ENCODE measurements around the gene ADAT1. TPM values are rescaled to one million over a fixed set of nuclear protein-coding genes. Genes with fewer than 3 reads are reported as not detected.

The ADAT1 gene
- total and polyA plus RNA-seq, 2 of the 8 experiments (the other 6 are each of a cell fraction or from before 2014, with no cell fraction given) = 30.7 to 44.7 TPM

GRCh38 chr16:75578212-75578611 is 44.9 kb downstream of the ADAT1 start:
- no peak for FAIRE-seq
- peaks cover 2 to 38% (median 25%) of the 10 kb centered on the region in 4 experiments; a peak in 7 of 8 replicates for H3K36me3 ChIP-seq (ENCODE audit: control insufficient read depth in 2 of 4, insufficient read depth in 4 of 4, low read length in 3 of 4)
- H3K56ac ChIP-seq (replicated peaks; ENCODE audit: insufficient read length, low read depth, low read length) = no peak overlapping the region
- no peak for TF ChIP-seq FOSL1 (IDR thresholded peaks at IDR 0.05; ENCODE audit: insufficient read depth, low read depth, low read length)
- TF ChIP-seq CEBPB (IDR thresholded peaks at IDR 0.05; ENCODE audit: low read depth, low read length) = no peak
- TF ChIP-seq YY1 (IDR thresholded peaks at IDR 0.05; ENCODE audit: low read depth, low read length) = no peak
- TF ChIP-seq EZH2 (IDR thresholded peaks at IDR 0.05; ENCODE audit: low read depth, low read length, severe bottlenecking) = no peak
- peaks cover 3% of the 10 kb centered on the region; the same call in 1 of the 2 replicates for H3K79me1 ChIP-seq (ENCODE audit: low read depth, low read length)
- H3K79me2 ChIP-seq (ENCODE audit: control insufficient read depth in 1 of 2, insufficient read depth in 2 of 2, low read length in 2 of 2) = no peaks in the 10 kb centered on the region
- CTCF ChIA-PET (ENCODE audit: partially characterized antibody) = interaction anchor here (1.2 kb wide), 1 partner anchor 113 kb away, joined by 3 read pairs; the partner anchor contains the start of gene TMEM170A
- H4K91ac ChIP-seq (replicated peaks; ENCODE audit: insufficient read length, low read length) = no peak overlapping the region
- H3K9ac ChIP-seq (replicated peaks in 1 of 4; ENCODE audit: extremely low read depth in 1 of 4, low read depth in 3 of 4, low read length in 3 of 4) = no peak overlapping the region
- H3K4ac ChIP-seq (replicated peaks; ENCODE audit: insufficient read length, low read depth, low read length) = no peak overlapping the region
- H2BK12ac ChIP-seq (ENCODE audit: low read depth, low read length) = no peak overlapping the region
- H2AFZ ChIP-seq (ENCODE audit: low read length) = no peak overlapping the region
- no peak overlapping the region for H2BK15ac ChIP-seq (ENCODE audit: low read length)
- H3K27ac ChIP-seq (ENCODE audit: low read depth, low read length) = no peak overlapping the region
- H4K8ac ChIP-seq (ENCODE audit: extremely low read depth, insufficient read depth, low read length) = no peak overlapping the region
- DNase-seq (ENCODE audit: low read depth in 1 of 2, low spot score in 2 of 2) = no peak
- H3K23ac ChIP-seq (ENCODE audit: insufficient read length) = no peak overlapping the region
- peaks cover 0 to 3% of the 10 kb centered on the region in 2 experiments for H4K20me1 ChIP-seq (replicated peaks in 1 of 2; ENCODE audit: control insufficient read depth in 1 of 2, insufficient read depth in 2 of 2, low read length in 2 of 2)
- no peak overlapping the region for H3K4me2 ChIP-seq (ENCODE audit: insufficient read depth in 1 of 2, low read depth in 2 of 2, low read length in 2 of 2)
- no peaks in the 10 kb centered on the region for H3K9me3 ChIP-seq (ENCODE audit: insufficient read depth in 2 of 2, low read depth in 1 of 2, low read length in 1 of 2)
- H2BK20ac ChIP-seq (ENCODE audit: low read length) = no peak overlapping the region
- H3K18ac ChIP-seq (ENCODE audit: extremely low read depth, low read length) = no peak overlapping the region
- no peaks in the 10 kb centered on the region for H3K23me2 ChIP-seq (ENCODE audit: low read depth, low read length)
- no peak overlapping the region for H2BK5ac ChIP-seq (ENCODE audit: low read depth, low read length)
- no peak overlapping the region for H2AK5ac ChIP-seq (ENCODE audit: low read depth, low read length)
- H3K4me3 ChIP-seq (ENCODE audit: extremely low read depth in 1 of 4, insufficient read depth in 2 of 4, low read depth in 3 of 4, low read length in 4 of 4) = no peak overlapping the region
- 88% methylated on average over 7 of the region's 7 CpGs; no CpG with 5 or more reads in 1 of the 2 experiments for WGBS, 2 experiments (ENCODE audit: extremely low coverage in 1 of 2, insufficient coverage in 1 of 2, insufficient read length in 1 of 2, insufficient replicate concordance in 2 of 2, low coverage in 1 of 2, low lambda C conversion rate in 2 of 2, missing lambda C conversion rate in 1 of 2)
- H3K4me1 ChIP-seq (replicated peaks in 1 of 4; ENCODE audit: control insufficient read depth in 3 of 4, insufficient read depth in 4 of 4, low read length in 3 of 4) = peaks cover 0 to 12% (median 2%) of the 10 kb centered on the region in 4 experiments; a peak in 3 of 7 replicates
- POLR2A ChIA-PET (ENCODE audit: partially characterized antibody) = interaction anchor here (1.4 to 1.8 kb wide), 2 partner anchors 9 to 16 kb away, joined by 3 read pairs; no protein-coding TSS in a partner anchor
- H4K5ac ChIP-seq (ENCODE audit: insufficient read length, low read depth, low read length) = no peak overlapping the region
- H2BK120ac ChIP-seq (replicated peaks; ENCODE audit: low read depth, low read length) = no peak overlapping the region
- H3K27me3 ChIP-seq (replicated peaks in 1 of 4; ENCODE audit: control insufficient read depth in 3 of 4, extremely low read depth in 1 of 4, insufficient read depth in 3 of 4, low read length in 3 of 4) = no peaks in the 10 kb centered on the region
- no peak overlapping the region for H3K14ac ChIP-seq (ENCODE audit: insufficient read length)

All from H1 (cell line).